K562 (cell line): ENCODE results near the gene NTN3. TPM values are rescaled to one million over a fixed set of nuclear protein-coding genes. Genes with fewer than 3 reads are reported as not detected.

Experiments used
- ARNT ChIP-seq, 2 experiments: fragments of 450-650 bp; IDR thresholded peaks; 2 replicates each; pipeline ENCODE4 v1.6.1; 2016; ENCODE audit warnings: mild to moderate bottlenecking in 1 of 2
- EP300 ChIP-seq: IDR thresholded peaks from 2 replicates; pipeline ENCODE4 v1.6.1; 2012; ENCODE audit warnings: low read length, improper control_type of control experiment
- HDAC8 ChIP-seq: fragments of 450-650 bp; IDR thresholded peaks from 2 replicates; pipeline ENCODE4 v1.6.1; 2016; ENCODE audit warnings: mild to moderate bottlenecking, missing genetic modification characterization, moderate library complexity, missing compliant biosample characterization
- KDM5B ChIP-seq: fragments of 200-600 bp; sonication (generic); IDR thresholded peaks from 2 replicates; pipeline ENCODE4 v1.6.1; 2012; ENCODE audit warnings: low read depth, mild to moderate bottlenecking, moderate library complexity, low read length, control low read depth, inconsistent platforms; ENCODE audit not compliant: insufficient replicate concordance
- MAFG ChIP-seq: fragments of 450-650 bp; conservative IDR thresholded peaks from 2 replicates; pipeline ENCODE4 v1.6.1; 2016; ENCODE audit warnings: missing genetic modification characterization, missing compliant biosample characterization
- RBM14 ChIP-seq: fragments of 200-400 bp; formaldehyde crosslinking; IDR thresholded peaks from 2 replicates; pipeline ENCODE4 v1.6.1; 2018; ENCODE audit warnings: low read depth, mild to moderate bottlenecking, low read length, moderate library complexity, borderline replicate concordance; ENCODE audit not compliant: insufficient read depth
- RBM34 ChIP-seq: fragments of 200-400 bp; formaldehyde crosslinking; IDR thresholded peaks from 2 replicates; pipeline ENCODE4 v1.6.1; 2018; ENCODE audit warnings: low read length, borderline replicate concordance; ENCODE audit not compliant: insufficient read depth
- TOE1 ChIP-seq, 2 experiments: fragments of 450-650 bp in 1 of 2; sonication (generic) in 1 of 2; formaldehyde crosslinking in 1 of 2; IDR thresholded peaks; 2 replicates each; pipeline versions ENCODE4 v1.7.1 to v1.8.0; 2016 to 2022; ENCODE audit warnings: borderline replicate concordance in 2 of 2, mild to moderate bottlenecking in 2 of 2, antibody characterized with exemption in 1 of 2, inconsistent platforms in 1 of 2, low read depth in 1 of 2, missing genetic modification reagents in 1 of 2, moderate library complexity in 1 of 2
- ZNF695 ChIP-seq: fragments of 450-650 bp; formaldehyde crosslinking; IDR thresholded peaks from 2 replicates; pipeline ENCODE4 v1.4.0; 2020; ENCODE audit warnings: mild to moderate bottlenecking, moderate library complexity
- ZNF764 ChIP-seq: fragments of 250-450 bp; sonication (Bioruptor Pico); IDR thresholded peaks from 2 replicates; pipeline ENCODE4 v1.4.0; 2020; ENCODE audit warnings: low read depth, mild to moderate bottlenecking, moderate library complexity
- polyA plus RNA-seq, 8 experiments: library from polyadenylated mRNA; depleted of rRNA in 4 of 8; stranded (reverse) in 5 of 8; unstranded in 3 of 8; fragments of >200 nt; fragmentation: Nextera tagmentation in 2 of 8; fragmentation: Illumina TruSeq in 1 of 8; extraction: Ambion mirVana in 2 of 8; extraction: Trizol in 1 of 8; gene quantifications; 2 replicates each; pipeline versions ENCODE4 v1.2.1 to v1.2.3, GENCODE V29; 2011 to 2014; ENCODE audit warnings: inconsistent platforms in 1 of 8, missing spikeins in 1 of 8
- total RNA-seq, 7 experiments: library from RNA; depleted of rRNA in 6 of 7; stranded (reverse); fragments of >200 nt in 6 of 7; fragmentation: Illumina TruSeq in 2 of 7; extraction: Trizol in 2 of 7; gene quantifications; 2 replicates each; pipeline versions ENCODE4 v1.2.1 to v1.2.3, GENCODE V29; 2011 to 2021; ENCODE audit warnings: low replicate concordance in 1 of 7
- TF ChIP-seq, protein P1 (sequence below): sonication (generic); formaldehyde crosslinking; IDR thresholded peaks from 2 replicates; pipeline ENCODE4 v1.8.0; 2023; ENCODE audit warnings: missing genetic modification reagents, mild to moderate bottlenecking, borderline replicate concordance
- TF ChIP-seq, protein P2 (sequence below): fragments of 250-450 bp; sonication (Bioruptor Pico); IDR thresholded peaks from 2 replicates; pipeline ENCODE4 v1.8.0; 2021; ENCODE audit warnings: borderline replicate concordance, mild to moderate bottlenecking, moderate library complexity; ENCODE audit not compliant: poor library complexity, severe bottlenecking

The NTN3 gene
- total and polyA plus RNA-seq, 9 of the 15 experiments (the other 6 are each of a cell fraction or from before 2014, with no cell fraction given): not detected

DNA sequence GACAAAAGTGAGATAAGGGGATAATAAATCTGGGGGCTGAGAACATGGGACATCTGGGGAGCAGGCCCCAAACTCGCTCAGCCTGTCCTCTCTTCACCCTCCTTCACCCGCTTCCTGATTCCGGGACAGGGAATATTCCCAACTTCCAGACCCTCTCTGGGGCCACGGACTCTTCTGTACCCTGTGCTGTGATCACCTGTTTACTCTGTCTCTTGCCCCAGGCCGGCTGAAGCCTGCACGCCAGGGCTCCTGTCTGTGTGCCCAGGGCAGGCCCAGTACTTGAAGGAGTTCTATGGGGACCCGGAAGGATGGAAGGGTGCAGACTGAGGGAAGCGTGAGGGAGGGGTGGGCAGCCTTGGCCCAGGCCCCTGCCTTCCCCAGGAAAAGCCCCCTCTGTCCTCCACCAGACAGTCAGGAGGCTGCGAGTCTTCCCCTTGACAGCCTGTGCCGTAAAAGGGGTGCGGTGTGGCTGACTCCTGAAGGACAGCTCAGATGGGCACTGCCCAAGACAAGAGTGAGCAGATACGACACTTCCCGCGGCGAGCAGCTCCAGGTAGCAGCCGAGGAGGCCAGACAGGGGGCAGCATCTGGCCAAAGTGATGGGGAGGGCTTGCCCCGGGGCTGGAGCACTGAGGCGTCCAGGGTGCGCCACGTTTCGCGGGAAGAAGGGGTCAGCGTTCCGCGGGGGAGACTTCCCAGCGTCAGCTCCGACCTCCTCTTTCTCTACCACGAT is 42.9 kb upstream of the NTN3 start (continued):
- TF ChIP-seq TOE1 (IDR thresholded peaks at IDR 0.05; ENCODE audit: borderline replicate concordance) (peak; percentile 69; the same call in 1 of the 2 replicates), TOE1 (CRISPR knock-in tag; IDR thresholded peaks at IDR 0.05; ENCODE audit: borderline replicate concordance, low read depth) (0 out of 2 replicates have a peak, but pooled peaks have one; percentile 18), ZNF695 (no peak), RBM14 (no peak), ZNF764 (CRISPR knock-in tag) (0 out of 2 replicates have a peak, but pooled peaks have one; percentile 30), ARNT (IDR thresholded peaks at IDR 0.05) (no peak), KDM5B (peak; percentile 37), RBM34 (no peak), EP300 (no peak), HDAC8 (tag) (no peak), MAFG (tag) (no peak)
- TF ChIP-seq, protein P1, sequence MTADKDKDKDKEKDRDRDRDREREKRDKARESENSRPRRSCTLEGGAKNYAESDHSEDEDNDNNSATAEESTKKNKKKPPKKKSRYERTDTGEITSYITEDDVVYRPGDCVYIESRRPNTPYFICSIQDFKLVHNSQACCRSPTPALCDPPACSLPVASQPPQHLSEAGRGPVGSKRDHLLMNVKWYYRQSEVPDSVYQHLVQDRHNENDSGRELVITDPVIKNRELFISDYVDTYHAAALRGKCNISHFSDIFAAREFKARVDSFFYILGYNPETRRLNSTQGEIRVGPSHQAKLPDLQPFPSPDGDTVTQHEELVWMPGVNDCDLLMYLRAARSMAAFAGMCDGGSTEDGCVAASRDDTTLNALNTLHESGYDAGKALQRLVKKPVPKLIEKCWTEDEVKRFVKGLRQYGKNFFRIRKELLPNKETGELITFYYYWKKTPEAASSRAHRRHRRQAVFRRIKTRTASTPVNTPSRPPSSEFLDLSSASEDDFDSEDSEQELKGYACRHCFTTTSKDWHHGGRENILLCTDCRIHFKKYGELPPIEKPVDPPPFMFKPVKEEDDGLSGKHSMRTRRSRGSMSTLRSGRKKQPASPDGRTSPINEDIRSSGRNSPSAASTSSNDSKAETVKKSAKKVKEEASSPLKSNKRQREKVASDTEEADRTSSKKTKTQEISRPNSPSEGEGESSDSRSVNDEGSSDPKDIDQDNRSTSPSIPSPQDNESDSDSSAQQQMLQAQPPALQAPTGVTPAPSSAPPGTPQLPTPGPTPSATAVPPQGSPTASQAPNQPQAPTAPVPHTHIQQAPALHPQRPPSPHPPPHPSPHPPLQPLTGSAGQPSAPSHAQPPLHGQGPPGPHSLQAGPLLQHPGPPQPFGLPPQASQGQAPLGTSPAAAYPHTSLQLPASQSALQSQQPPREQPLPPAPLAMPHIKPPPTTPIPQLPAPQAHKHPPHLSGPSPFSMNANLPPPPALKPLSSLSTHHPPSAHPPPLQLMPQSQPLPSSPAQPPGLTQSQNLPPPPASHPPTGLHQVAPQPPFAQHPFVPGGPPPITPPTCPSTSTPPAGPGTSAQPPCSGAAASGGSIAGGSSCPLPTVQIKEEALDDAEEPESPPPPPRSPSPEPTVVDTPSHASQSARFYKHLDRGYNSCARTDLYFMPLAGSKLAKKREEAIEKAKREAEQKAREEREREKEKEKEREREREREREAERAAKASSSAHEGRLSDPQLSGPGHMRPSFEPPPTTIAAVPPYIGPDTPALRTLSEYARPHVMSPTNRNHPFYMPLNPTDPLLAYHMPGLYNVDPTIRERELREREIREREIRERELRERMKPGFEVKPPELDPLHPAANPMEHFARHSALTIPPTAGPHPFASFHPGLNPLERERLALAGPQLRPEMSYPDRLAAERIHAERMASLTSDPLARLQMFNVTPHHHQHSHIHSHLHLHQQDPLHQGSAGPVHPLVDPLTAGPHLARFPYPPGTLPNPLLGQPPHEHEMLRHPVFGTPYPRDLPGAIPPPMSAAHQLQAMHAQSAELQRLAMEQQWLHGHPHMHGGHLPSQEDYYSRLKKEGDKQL (CRISPR knock-in tag): 0 out of 2 replicates have a peak, but pooled peaks have one; percentile 26
- TF ChIP-seq, protein P2, sequence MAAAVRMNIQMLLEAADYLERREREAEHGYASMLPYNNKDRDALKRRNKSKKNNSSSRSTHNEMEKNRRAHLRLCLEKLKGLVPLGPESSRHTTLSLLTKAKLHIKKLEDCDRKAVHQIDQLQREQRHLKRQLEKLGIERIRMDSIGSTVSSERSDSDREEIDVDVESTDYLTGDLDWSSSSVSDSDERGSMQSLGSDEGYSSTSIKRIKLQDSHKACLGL (CRISPR knock-in tag): no peak
